HG02623 (cell line): Measurements from ENCODE around the gene EIF5.
A peak's percentile ranks its signal among the peaks of the same experiment; 100 is the strongest.
"Not testable (repeated sequence)": the region's sequence is repeated elsewhere in the genome, so short reads cannot be mapped to it uniquely, and the experiment has no call there.

Source experiments
- ATAC-seq: cut with Tn5 transposase; IDR thresholded peaks from one replicate; pipeline ENCODE4 v1.9.1; 2021; ENCODE audit warnings: moderate library complexity; ENCODE audit not compliant: unreplicated experiment

Gene EIF5

DNA sequence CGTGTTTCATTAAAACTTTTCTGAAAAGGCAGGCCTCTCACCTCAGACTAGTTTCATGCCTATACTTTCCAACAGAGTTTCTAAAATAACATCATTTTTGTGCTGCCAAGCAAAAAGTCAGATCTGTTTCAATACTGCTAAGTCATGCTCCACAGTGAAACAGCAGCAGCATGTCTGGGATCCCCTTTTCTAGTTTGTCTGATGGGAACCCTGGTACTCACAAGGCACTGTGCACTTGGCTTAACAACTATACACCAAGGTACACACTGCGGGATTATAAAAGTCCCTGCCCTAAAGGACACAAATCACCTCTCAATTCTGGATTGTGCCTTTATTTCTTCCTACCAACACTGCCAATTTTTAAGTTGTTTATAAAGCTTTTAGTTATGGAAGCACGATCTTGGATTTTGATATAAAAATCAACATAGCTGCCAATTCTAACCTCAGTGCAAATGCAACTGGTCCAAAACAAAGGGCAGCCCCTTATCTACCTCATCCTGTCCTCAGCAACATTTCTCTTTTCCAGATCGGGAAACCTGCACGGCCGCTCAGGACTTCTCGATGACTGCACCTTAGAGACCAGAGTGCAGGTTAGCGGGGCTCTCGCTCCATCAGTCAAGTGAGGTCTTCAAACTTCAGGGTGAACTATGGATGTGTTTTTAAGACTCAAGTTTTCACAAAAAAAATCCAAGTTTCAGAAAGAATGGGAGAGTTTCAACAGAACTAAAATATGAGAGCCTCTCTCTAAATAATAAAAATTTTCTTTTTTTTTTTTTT, 1.7 kb upstream of the EIF5 start:
- no peak for ATAC-seq

DNA sequence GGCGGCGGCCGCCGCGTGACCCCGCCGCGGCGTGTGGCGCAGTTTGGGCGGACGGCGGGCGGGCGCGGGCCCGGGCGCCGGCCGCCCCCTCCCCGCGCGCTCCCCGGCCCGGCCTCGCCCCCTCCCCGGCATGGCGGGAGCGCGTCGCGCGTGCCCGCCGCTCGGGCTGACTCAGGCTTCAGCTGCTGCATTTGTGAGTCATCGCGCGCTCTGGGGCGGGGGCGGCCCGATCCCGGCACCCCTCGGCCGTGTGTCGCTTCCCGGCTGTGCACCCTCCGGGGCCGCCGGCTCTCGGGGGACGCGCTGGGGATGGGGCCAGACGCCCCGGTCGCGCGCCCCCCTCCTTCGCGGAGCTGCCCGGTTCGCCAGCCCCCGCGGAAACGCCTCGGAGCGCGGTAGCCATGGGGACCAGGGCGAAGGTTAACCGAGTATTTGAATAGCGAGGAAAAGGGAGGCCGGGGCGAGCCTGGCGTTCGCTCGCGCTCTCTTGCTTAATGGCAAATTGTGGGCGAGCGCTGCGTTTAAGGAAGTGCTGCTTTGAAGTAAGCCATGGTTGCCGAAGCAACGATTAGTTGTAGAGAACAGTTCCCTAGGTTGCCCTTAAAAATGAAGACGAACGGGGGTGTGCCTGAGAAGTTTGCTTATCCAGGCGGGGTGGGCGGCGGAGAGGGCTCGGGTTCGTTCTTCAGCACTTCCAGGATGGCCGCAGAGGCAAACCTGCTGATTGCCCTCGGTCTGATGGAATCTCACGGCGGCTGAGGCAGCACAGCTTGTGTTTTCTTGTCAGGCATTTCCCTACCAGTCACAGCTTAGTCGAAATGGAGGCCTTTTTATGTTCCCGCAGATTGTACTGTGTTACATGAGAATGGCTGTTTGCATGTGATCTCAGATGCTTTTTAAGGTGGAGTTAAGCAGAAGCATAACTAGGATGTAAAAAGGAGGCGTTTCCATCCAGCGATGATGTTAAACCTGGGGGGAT, 896 bp downstream of the EIF5 start:
- ATAC-seq, result peak; percentile 14

DNA sequence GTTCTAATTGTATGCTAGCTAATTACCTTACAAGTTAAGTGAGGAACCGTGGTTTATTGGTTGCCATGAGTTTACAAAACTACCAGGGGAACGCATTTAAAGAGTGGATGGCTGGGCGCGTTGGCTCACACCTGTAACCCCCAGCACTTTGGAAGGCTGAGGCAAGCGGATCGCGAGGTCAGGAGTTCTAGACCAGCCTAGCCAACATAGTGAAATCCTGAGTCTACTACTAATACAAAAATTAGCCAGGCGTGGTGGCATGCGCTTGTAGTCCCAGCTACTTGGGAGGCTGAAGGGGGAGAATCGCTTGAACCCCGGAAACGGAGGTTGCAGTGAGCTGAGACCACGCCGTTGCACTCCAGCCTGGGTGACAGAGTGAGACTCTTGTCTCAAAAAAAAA, 2.2 kb downstream of the EIF5 start:
- ATAC-seq, result no peak

DNA sequence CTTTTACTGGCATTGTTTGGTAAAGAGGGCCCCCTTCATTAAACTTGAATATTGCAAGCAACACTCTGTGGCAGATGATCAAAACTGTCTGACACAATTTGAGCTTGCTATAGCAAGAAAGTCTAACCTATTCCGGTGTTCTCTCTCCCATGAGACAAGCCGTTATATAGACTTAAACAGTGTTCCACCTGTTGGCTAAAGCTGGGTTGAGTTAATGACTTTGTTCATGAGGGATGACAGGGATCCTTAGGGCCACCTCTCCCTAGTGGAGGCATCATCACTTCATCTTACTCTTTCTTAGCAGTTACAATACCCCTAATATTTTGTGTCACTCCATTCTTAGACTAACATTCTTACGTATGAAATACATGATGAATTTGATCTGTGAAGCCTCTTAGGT, 3.8 kb downstream of the EIF5 start:
- no peak for ATAC-seq

DNA sequence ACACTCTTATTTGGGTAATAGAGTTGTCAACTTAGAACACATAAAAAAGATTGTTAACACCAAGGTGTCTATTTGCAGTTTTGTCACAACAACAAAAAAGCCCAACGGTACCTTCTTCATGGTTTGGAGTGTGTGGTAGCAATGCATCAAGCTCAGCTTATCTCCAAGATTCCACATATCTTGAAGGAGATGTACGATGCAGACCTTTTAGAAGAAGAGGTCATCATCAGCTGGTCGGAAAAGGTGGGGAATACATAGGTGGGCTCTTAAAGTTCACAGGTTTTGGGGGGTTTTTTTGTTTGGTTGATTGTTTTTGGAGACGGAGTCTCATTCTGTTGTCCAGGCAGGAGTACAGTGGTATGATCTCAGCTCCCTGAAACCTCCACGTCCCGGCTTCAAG, 5.5 kb downstream of the EIF5 start:
- ATAC-seq, result no peak

DNA sequence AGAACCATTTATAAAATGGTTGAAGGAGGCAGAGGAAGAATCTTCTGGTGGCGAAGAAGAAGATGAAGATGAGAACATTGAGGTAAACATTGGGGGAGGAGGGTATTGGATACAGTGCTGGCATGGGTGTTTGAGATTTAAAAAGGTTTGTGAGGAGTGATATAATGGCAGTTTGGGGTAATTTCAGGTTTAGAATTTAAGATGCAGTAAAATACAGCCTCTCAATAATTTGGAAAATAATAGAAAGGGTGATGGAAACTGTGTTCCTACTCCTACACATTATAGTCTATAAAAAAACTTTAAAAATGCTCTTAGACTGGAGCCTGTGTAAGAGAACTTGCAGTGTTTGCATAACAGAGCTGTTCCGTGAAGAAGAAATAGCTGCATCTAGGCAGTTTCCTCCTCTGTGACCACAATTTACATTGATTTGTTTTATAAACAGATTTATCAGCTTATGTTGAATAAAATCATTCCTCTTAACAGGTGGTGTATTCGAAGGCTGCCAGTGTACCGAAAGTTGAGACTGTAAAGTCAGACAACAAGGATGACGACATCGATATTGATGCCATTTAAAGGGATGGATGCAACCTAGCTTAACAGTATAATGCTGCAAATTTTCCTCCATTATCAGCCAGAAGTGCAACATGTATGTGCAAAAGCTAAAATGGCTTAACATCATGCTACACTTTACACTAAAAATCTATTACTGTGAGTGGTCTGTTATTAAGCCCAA, 6.6 kb downstream of the EIF5 start:
- ATAC-seq, result no peak

DNA sequence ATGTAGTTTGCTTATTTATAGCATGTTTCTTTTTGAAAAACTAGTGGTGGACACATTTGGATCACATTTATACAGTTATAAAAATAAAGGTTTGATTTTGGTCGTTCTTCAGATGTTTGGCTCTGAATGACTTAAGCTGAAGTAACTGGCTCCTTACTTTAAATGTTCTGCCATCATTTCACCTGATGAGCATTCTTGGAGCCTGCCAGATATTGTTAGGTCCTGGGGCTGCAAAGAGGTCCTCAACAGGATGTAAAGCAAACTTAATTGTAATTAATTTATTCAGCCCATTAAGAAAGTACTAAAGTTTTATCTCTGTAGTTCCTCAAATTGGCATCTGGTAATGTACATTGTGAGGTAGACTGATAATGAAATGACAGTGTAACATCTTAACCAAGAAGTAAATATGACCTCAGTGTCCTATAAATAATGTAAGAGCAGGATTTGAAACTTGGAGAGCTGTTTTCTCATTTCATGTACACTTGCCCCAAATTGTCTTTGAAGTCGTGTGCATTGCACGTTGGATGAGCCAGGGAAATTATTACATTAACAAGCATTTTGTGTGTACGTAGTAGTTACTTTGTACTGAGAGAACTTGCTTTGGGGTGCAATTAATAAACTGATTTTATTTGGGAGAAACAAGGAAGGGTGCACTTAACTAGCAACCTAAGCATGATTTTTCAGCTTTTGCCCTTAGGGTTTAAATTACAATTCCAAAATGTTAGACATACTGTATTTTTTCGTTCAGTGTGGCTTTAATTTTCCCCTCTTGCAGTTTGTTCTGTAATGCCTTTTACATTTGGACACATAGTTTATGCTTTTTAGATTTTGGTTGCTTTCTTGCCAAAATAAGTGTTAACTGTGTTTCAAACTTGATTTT, 7.5 kb downstream of the EIF5 start:
- no peak for ATAC-seq

DNA sequence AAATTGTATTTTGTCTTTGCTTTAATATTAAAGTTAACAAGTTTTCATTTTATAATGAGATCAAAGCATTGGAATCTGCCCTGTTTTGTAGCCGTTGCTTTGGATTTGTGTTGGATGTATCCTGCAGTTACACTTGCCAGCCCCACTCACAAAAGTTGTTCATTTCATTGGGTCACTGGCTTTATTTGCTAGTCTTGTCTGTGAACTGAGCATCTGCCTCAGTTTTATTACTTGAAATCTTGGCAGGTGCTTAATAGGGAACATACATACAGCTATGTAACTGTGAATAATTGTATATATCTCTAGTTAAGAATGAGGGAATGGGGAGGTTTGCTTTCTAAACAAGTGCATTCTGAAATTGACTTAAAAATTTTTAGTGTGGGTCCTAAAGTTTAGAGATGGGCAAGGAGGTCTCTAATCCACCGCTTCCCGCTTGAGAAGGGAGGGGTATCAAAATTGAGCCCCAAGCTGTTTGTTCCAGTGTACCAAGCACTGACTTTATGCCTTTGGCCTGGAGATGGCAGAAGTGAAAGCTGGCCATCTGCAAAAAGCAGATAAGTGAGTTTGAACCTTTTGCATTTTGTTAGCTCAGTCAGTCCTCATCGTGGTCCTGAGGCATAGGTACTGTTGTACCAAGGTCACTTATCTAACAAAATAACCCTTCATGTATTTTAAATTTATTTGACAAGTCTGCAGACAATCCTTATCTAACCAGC, 9.3 kb downstream of the EIF5 start:
- ATAC-seq, result no peak

DNA sequence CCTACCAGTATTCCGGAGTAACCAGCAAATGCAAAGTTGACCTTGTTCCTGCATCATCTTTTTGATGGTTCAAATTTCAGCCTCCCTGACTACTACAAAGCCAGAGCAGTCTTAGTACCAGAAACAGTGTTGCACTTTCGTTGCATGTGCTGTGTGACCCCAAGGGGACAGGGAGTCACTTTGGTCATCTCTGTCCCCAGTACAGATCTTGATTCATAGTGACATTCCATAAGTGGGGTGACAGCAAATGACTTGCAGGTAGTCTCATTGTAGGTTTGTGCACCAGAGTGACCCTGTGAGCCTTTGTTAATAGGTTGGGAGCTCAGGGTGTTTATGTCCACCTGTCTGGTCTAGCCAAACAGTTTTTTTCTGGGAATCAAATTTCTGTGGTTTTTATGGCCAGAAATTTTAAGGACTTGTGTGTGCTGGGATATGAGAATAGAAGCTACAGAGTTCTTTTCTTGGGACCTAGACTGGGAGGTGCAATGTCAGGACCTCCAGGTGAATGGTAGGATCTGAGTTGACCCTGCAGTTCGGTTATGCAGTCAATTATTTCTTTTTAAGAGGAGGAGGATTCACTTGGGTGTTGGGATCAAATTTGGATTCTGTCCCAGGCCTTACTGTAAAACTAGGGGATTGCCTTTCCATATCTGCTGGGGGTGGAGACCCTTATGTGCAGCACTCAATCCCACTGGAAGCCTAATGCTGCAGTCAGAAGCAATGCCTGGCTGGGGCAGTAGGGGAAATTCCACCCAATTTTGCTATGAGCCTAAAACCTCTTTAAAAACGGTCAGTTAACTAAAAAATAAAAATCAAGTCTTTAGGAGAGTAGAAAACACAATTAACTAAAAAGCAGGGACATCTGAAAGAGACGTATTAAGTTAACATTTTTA, 10.1 kb downstream of the EIF5 start:
- no peak for ATAC-seq

DNA sequence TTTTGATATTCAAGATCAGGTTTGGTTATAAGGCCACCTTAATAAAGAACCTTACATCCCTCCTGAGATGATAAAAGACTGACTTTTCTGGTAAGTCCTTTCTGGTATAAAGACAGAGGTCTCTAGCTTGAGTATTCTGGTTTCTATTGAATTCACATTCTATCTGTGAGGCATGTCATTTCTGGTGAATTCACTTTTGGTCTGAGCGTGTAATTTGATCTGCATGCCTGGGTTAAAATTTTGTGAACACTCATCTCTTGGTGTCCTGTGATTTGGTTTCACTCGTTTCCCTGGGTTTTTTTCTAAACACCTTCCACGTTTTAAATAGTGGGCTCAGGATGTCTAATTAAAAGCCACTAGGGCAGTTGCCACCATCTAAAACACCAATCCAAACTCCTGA, 12.2 kb downstream of the EIF5 start:
- no peak for ATAC-seq

DNA sequence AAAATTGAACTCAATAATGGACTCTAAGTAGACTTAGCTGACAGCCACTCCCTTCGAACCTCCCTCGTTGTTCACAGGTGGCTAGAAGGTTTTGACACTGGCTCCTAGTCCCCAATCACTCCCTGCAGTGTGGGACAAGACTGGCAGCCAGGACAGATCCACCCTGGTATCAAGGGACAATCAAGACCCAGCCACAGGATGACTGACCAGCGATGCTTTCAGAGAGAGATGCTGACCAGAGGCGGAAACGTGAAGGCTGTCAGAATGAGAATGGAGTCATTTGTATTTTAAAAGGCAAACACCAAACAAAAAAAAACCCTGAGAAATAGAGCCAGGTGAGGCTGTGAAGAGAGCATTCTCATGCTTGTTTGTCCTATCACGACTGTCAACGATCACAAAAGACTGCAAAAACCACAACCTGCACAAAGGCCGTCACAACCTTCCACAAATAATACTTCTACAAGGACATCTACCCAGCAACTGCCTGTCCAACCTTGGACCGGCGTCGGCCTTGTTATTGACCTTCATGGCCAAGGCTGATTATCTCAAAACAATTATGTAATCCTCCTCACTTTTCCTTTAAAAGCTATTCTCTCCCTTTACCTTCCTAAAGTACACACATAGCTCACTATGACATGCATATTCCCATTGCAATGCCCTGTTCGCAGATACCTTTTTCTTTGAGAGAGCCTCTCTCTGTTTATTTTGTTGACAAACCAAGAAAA, 13.2 kb downstream of the EIF5 start:
- no peak for ATAC-seq

DNA sequence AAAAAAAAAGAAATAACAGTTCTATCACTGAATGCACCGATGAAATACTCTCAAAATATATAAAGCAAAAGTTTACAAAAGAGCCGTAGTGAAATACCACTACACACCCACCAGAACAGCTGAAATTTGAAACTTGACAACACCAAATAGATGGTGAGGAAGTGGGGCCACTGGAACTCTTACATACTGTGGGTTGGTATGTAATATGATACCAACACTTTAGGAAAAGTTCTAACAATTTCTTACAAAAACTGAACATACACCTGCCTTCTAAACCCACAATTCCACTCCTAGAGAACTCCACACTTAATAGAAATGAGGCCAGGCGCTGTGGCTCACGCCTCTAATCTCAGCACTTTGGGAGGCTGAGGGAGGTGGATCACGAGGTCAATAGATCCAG, 14.1 kb downstream of the EIF5 start:
- ATAC-seq, result no peak

DNA sequence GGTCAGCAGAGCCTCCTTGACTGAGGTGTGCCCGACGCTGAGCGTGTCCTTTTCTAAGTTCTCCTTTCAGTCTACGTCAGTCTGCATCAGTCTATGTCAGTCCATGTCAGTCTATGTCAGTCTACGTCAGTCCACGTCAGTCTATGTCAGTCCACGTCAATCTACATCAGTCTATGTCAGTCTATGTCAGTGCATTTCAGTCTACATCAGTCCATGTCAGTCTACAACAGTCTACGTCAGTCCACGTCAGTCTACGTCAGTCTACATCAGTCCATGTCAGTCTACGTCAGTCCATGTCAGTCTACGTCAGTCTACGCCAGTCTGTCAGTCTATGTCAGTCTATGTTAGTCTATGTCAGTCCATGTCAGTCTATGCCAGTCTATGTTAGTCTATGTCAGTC, 15.9 kb downstream of the EIF5 start:
- no peak for ATAC-seq

DNA sequence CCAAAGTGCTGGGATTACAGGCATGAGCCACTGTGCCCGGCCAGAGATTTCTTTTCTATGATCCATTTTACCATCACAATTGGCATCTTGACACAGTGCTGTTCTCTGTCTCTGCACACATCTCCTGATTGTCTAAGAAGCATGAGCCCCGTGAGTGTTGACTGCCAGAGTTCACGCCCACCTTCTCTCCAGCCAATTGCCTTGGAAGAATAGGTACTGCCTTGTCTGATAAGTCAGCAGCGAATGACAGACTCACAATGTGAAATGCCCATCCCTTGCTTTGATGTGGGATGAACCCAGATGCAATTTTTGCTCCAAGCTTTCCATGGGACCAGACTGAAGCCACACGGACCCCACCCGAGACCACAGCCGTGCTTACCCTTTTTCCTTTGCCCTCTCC, 19.3 kb downstream of the EIF5 start:
- no peak for ATAC-seq

DNA sequence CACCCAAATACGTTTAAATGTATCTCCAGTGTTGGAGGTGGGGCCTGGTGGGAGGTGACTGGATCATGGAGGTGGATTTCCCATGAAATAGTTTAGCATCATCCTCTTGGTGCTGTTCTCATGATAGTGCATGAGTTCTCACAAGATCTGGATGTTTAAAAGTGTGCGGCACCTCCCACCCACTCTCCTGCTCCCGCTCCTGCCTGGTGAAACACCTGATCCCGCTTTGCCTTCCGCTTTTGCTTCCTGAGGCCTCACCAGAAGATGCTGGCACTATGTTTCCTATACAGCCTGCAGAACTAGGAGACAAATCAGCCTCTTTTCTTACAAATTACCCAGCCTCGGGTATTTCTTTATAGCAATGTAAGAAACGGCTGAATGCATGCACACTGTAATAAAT, 20.1 kb downstream of the EIF5 start:
- ATAC-seq, result no peak

DNA sequence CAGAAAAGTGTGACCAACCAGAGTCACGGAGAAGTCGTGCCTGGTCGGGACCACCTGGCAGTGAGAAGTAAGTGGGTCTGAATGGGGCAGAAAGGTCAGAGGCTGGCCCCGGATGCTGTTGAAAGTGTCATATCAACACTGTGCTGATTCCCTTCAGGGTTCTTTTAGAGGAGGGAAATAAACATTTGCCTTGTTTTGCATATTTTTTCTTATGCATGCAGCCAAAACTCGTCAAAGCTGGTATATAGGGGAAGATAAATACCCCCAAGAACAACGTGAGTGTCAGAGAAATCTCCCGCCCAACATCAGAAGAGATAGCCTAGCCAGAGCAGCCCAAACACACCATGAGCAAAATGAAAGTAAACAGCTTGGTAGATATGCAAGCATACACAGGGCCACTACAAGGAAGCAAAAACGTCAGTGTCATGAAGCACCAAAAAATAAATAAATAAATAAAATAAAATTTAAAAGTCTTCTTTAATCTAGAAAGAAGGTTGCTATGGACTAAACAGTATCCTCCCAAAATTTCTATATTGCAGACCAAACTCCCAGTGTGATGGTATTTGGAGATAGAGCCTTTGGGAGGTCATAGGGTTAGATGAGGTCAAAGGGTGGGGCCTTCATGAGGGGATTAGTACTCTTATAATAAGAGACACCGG, 22.1 kb downstream of the EIF5 start:
- ATAC-seq, result no peak

DNA sequence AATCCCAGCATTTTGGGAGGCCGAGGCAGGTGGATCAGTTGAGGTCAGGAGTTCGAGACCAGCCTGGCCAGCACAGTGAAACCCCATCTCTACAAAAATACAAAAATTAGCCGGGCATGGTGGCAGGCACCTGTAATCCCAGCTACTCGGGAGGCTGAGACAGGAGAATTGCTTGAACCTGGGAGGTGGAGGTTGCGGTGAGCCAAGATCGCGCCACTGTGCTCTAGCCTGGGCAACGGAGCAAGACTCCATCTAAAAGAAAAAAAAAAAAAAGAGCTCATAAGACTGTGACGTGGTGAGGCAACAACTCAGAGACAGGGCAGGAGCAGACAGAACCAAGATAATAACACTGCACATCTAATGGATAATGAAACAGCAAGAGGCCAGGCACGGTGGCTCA, 23.5 kb downstream of the EIF5 start:
- not testable (repeated sequence) for ATAC-seq

DNA sequence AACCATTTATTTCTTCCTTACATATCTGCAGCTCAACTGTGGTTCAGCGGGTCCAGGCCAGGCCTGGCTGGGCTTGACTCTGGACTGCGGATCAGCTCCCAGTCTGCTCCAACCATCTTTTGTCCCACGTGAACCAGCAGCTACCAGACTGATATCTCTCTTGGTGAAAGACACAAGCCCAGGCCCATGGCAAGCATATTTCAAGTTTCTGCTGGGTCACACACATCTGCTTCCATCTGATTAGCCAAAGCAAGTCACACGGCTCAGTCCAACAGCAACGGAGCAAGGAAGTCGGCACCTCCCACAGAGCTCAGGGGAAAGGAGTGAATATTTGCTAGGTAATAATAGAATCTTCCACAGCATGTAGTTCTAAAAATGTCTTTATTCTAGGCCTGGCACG, 26.5 kb downstream of the EIF5 start:
- no peak for ATAC-seq
